Astrocyte of the spinal cord (primary cell): ENCODE data around the gene DRD4.

Experiments
- DNase-seq: peaks from one replicate; pipeline ENCODE4 v3.0.0; 2011; ENCODE audit warnings: low read depth, low spot score
- H3K4me3 ChIP-seq: 2 replicates; pipeline ENCODE4 v1.5.1; 2011; ENCODE audit warnings: low read depth, mild to moderate bottlenecking, low read length, moderate library complexity
- in situ Hi-C: cut with HindIII; loops from 2 replicates; pipeline ENCODE4 v1.10.0; 2017; ENCODE audit warnings: low sequenced_read_pairs
- TF ChIP-seq, protein P1 (sequence below): IDR thresholded peaks from 2 replicates; pipeline ENCODE4 v1.5.1; 2012; ENCODE audit warnings: low read depth, mild to moderate bottlenecking, low read length, inconsistent platforms

The DRD4 gene

DNA sequence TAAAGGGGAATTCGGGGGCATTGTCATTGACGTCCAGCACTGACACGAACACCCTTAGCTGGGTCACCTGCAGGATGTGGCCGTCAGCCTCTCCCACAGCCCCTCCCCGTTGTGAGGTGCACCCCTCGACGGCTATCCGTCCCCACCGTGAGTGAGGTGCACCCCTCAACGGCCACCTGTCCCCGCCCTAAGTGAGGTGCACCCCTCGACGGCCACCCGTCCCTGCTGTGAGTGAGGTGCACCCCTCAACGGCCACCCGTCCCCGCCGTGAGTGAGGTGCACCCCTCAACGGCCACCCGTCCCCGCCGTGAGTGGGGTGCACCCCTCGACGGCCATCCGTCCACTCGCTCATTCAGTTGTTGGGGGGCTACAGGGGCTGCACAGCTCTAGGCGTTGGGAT, 15.2 kb upstream of the DRD4 start:
- no peak for DNase-seq
- in situ Hi-C loops, result no loop called here
- no peak overlapping the region for H3K4me3 ChIP-seq
- TF ChIP-seq, protein P1, sequence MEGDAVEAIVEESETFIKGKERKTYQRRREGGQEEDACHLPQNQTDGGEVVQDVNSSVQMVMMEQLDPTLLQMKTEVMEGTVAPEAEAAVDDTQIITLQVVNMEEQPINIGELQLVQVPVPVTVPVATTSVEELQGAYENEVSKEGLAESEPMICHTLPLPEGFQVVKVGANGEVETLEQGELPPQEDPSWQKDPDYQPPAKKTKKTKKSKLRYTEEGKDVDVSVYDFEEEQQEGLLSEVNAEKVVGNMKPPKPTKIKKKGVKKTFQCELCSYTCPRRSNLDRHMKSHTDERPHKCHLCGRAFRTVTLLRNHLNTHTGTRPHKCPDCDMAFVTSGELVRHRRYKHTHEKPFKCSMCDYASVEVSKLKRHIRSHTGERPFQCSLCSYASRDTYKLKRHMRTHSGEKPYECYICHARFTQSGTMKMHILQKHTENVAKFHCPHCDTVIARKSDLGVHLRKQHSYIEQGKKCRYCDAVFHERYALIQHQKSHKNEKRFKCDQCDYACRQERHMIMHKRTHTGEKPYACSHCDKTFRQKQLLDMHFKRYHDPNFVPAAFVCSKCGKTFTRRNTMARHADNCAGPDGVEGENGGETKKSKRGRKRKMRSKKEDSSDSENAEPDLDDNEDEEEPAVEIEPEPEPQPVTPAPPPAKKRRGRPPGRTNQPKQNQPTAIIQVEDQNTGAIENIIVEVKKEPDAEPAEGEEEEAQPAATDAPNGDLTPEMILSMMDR, result no peak

DNA sequence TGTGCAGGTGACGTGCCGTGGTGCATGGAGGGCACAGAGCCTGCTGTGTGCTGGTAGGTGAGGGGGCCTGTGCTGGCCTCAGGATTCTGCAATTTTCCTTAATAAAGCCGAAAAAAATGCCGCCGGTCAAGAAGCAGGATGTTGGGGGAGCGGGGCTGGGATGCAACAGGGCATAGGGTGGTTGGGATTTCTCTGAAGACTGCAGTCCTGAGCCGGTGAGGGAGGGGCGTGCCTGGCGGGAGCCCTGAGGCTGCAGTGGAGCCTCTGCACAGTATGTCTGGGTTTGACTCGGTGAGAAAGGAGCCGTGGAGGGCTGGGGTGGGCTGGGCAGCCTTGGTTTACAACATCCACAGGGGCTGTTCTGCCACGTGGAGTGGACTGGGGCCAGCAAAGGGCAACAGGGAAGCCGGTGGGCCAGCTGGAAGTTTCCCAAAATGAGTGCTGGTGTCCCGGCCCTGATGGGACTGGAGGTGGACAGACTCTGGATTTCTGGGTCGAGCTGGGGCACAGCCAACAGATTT, 13.7 kb upstream of the DRD4 start:
- in situ Hi-C loops, result no loop called here
- DNase-seq, result no peak
- TF ChIP-seq, protein P1, result no peak
- H3K4me3 ChIP-seq, result no peak overlapping the region

DNA sequence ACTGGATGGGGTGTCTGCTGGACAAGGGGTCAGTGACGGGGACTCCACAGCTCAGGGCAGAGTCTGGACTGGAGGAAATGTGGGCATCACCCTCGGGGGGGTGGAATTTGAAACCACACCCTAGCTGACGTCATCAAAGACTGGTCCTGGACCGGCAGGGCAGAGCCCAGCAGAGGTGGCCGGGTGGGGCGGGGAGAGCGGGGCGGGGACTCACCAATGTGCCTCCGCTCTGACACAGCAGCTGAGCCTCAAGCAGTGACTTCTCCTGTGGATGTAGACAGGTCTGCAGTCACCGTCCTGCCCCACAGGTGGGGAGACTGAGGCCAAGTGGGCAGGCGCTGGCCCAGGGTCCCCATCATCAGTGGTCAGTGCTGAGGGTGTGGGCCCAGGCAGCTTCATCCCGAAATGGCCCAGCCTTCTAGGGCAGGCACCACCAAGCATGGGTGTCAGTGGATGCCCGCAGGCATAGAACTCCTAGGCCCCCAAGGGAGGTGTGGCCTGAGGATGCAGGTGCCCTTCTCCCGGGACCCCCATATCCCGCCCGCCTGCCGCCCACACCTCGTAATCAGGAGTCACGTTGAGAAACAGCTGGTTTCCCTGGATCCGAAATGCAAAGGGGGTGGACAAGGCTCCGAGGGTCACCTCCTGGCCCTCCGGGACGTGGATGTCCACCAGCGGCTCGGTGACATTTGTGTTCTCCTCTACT, 12.9 kb upstream of the DRD4 start:
- in situ Hi-C loops, result no loop called here
- DNase-seq, result no peak
- TF ChIP-seq, protein P1, result no peak
- H3K4me3 ChIP-seq, result no peak overlapping the region

DNA sequence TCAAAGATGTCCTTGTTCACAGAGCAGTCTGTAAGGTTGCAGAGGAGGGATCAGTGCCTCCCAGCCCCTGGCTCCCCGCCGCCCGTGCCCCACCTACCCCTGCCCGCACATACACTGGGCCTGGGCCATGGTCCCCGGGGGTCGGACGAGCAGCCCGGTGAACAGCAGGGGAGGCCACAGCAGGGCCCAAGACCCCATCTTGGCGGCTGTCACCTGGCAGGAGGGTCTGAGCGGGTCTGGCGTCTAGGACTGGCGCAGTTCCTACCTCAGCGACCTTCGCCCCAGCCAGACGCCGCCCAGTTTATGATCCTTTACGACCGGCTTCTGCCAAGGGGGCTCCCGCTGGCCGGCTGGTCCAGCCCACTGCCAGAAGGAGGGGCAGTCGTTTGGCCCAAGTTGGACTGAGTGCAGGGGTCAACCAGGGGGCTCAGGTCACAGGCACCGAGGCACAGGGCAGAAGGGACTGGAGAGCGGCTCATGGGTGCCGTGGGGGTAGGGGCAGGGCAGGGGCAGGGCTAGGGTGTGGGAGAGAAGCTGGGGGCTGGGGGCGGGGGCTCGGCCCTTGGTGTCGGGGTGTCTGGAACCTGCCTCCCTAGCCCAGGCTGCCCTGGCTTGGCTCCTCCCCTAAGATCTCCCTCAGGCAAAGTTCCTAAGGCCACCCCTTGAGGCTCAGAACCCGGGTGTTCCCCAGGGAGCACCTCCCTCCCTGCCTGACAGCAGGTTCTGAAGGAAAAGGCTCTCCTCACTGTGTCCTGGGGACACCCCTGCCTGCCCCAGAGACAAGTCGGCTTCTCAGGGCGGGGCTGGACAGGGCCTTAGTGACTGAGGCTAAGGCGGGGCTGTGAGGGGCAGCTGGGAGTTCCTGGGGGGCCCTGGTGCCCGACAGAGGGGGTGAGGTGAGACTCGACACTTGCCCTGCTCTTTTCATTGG, 12.1 kb upstream of the DRD4 start, which contains the start of gene CDHR5:
TSS of gene CDHR5 (minus strand) at position 251 of the 931 bp plus-strand sequence. CDS start at position 198, 53 bp downstream.
- no peak for DNase-seq
- H3K4me3 ChIP-seq, result no peak within 1 kb of the TSS
- TF ChIP-seq, protein P1, result no peak
- in situ Hi-C loops, result no loop called here

DNA sequence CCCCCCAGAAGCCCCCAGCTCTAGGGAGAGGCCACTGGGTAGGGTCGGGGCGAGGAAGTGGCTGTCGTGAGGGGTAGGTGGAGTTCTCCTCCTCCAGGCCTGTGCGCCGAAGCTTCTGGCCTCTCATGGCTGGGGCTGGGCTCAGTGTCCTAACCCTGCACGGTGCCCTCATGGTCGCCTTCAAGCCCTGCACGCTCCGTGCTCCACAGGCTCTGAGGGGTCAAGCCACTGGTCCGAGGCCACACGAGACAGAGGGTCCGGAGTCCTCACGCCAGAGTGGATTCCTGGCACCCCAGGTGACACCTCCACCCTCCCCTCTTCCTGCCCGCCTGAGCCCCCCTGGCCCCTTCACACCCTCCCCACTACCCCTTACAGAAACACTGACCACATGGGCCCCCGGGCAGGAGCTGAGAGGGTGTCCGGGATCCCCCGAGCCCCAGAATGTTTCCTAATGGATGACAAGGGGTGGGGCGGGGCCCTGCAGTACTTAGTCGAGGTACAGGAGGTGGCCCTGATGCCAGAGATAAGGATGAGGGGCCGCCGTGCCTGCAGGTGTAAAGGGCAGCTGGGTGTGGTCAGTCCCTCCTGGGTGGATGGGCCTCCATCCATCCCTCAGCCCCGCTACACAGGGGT, 11.3 kb upstream of the DRD4 start:
- TF ChIP-seq, protein P1, result no peak
- H3K4me3 ChIP-seq, result no peak overlapping the region
- in situ Hi-C loops, result no loop called here
- no peak for DNase-seq

DNA sequence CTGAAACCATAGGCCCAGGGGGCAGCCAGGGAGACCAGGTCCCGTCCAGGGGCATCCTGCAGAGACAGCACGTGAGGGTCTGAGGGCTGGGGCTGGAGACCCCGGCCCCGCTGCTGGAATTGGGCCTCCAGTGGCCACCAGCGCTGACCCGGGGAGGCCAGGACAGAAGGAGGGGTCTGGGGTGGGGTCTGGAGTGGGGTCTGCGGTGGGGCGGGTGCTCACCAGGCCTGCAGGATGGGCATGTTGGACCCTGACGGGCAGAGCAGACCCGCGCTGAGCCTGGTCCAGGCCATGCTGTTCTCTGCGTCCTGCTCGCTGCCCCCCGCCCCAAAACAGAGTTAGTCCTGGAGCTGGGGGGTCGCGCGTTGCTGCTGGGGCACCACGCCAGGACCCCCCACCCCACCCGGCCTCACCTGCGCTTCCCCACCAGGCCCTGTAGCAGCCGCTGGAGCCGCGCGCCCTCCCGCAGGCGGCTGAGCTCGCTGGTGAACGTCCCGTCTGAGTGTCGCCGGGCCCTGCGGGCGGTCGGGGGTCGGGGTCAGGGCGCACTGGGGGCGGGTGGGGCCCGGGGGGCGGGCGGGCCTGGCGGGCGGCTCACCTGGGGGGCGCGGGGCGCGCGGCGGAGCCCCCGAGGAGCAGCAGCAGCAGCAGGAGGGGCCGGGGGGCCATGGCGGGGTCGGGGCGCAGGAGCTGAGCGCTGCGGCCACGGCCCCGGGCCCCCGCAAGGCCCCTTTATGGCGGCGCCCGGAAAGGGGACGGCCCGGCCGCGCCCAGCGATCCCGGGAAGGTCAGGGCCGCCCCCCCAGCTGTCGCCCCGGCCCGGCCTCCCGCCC, 10.4 kb upstream of the DRD4 start, which contains the start of gene SCT:
TSS of gene SCT (minus strand) at position 707 of the 833 bp plus-strand sequence. CDS start at position 669, 38 bp downstream.
- DNase-seq, result no peak
- in situ Hi-C loops, result no loop called here
- TF ChIP-seq, protein P1, result no peak
- H3K4me3 ChIP-seq, result no peak within 1 kb of the TSS
